Urothelium cell line (cell line): ENCODE results near the gene RDH16.
"Not testable (repeated sequence)": the region's sequence is repeated elsewhere in the genome, so short reads cannot be mapped to it uniquely, and the experiment has no call there.

ENCODE experiments used
- DNase-seq: peaks from one replicate; pipeline ENCODE4 v3.0.0; 2011; ENCODE audit warnings: low spot score, mixed read lengths
- FAIRE-seq: peaks from 2 replicates; lab custom pipeline; 2011; peaks lifted over from hg19 to GRCh38; lab: Jason Lieb, UNC

RDH16 gene

DNA sequence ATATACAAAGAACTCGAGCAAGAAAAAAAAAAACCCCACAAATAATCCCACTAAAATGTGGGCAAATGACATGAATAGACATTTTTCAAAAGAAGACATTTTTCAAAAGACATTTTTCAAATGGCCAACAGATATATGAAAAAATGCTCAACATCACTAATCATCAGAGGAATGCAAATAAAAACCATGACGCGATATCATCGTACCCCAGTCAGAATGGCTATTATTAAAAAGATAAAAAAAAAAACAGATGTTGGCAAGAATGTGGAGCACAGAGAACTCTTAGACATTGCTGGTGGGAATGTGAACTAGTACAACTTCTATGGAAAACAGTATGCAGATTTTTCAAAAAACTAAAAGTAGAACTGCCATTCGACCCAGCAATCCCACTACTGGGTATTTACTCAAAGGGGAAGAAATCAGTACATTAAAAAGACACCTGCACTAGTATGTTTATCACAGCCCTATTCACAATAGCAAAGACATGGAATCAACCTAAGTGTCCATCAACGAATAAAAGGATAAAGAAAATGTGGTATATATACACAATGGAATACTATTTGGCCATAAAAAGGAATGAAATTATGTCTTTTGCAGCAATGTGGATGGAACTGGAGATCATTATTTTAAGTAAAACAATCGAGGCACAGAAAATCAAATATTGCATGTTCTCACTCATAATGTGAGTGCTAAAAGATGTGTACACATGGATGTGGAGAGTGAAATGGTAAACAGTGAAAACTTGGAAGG, 32.6 kb upstream of the RDH16 start:
- FAIRE-seq: no peak
- no peak for DNase-seq

DNA sequence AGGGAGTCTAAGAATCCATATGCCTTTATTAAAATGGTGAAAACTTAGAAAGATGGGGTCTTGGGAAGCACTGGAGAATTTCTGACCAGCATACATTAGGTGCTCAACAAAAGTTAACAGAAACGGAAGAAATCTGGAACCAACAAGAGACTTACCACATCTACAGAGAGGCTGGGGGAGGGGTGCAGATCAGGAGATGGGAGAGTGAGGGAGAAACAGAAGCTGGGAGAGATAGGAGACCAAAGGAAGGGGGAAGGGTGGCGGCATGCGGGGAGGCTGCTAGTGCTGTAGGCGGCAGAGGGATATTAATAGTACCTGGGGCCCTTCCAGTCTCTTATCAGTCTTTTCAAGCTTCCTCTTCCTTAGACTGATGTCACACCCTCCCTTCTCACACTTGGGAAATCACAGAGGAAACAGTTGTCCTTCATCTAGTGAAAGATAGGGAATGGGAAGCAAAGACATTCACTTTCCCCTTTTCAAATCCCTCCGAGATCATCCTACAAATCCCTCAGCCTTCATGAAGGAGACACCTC, 30.9 kb upstream of the RDH16 start:
- DNase-seq (no peak), FAIRE-seq (no peak)

DNA sequence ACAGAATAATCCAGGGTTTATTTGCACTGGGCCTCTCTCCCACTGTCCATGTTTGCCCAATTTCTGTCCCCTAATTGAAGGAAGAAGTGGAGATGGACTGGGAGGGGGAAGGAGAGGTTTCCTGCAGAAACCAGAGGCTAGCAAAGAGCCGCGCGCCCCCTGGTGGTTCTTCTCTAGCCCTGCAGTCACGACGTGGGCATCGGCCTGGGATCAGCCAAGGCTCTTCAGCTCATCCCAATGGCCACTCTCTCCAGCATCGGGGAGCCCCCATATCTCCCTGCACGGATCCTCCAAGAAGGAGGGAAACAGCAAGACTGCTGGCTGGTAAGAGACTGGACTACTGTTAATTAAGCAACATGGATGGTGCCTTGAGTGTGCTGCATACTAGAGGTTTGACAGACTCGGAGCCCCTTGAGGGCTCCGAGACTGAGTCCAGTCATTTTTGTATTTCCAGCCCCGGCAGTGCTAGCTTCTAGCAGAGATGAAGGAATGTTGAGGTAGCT, 30.2 kb upstream of the RDH16 start:
- FAIRE-seq (no peak), DNase-seq (peak; percentile 81)

DNA sequence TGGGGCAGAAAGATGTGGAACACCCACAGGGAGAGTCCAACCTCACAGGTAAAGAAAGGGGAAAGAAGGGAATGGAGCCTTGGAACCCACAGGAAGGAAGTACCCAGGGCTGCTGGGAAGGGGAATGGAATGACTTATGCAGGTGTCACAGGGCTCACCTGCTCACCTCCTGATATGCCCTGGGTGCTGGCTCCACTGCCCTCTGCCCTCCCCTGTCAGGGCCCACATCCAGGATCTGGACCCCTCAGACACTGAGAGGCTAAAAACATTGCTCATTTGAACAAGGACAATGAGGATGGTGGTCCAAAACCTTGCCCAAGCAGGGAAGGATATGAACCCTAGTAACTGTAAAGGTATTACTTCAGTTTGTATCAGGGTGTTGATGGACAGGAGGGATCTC, 29.6 kb upstream of the RDH16 start:
- FAIRE-seq: no peak

DNA sequence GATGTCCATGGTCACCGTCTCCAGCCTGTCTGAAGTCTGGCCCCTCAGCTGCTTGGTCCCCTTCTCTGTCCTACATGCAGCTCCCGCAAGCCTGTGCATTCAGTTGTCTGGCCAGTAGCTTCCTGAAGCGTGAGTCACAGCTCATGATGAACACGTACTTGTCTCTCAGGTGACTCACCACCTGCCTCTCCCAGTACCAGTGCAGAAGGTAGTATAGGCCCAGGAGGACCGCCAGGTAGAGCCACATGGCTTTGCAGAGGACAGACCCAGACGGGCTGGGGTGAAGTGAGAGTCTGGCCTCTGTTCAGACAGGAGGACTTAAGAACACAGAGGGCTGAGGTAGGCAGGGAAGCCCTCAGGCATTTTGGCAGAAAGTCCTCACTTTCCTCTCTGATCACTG, 28.3 kb upstream of the RDH16 start:
- DNase-seq: peak; percentile 79

More for the DNA sequence above, 29.6 kb upstream of the RDH16 start:
- no peak for DNase-seq

DNA sequence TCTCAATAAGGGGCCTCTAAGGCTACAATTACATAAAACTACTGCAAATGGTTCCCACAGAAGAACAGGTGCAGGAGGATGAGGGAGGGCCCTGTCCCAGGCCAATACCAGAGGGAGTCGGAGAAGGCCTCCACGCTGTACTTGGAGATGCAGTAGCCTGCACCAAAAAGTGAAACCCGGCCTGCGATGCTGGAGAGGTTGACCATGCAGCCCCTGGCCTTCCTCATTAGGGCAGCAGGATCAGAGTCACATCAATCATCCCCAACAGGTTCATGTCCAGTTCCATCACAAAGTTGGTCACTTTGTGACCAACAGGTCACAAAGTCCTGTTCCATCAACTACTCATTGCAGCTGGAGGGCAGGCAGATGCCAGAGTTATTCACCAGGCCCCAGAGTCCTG, 26.0 kb upstream of the RDH16 start:
- FAIRE-seq (no peak), DNase-seq (no peak)

More for the DNA sequence above, 28.3 kb upstream of the RDH16 start:
- FAIRE-seq: peak; percentile 42

DNA sequence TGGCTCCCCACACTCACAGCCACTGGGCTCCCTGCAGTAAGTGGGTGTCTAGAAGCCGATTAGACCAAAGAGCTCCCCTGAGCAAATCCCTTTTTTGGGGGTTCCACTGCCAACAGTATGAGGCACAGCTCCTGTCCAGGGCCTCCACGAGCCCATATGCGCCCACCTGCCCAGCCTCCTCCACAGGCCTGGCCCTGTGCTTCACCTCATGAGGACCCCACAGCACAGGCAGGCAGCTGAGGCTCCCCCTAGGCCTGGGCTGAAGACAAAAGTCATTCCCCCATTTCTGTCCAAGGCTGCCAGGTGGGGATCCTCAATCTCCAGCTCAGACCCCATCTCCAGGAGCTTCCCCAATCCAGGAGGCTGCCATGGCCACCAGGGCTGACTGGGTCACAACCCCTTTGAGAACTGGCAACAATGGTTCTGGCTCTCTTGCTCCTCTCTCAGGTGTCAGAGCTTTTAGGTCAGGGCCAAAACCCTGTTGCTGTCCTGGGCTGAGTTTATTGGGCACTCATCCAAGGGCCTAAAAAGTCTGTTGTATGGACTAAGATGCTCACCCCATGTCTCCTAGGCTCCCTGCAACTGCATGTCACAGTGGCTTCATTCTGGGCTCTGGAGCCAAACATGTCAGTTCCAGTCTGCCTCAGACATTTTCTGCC, 25.3 kb upstream of the RDH16 start:
- FAIRE-seq: not testable (repeated sequence)

DNA sequence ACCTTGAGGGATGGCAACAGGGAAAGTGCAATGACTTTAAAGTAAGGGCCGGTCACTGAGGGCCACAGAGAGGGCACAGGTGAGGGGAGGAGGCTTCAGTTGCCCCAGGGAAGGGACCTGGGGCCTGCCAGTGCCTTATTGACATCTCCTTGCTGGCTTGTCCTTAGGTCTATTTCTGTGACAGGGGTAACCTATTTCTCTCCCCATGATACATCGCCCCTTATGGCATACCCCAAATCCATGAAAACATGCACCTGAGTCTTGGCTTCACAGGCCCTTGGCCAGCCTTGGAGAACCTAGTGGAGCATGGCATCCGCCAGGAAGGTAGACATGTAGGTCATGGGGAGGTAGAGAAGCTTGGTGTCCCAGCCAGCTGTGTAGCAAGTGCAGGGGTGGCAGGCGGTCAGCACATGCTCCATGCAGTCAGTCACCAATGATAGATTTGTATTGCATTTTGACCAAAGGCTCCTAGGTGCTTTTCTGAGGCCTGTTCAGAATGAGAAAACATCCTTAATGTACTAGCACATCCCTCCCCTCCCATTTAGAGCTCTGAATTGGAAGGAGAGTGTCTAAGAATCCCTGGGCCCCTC, 23.6 kb upstream of the RDH16 start:
- no peak for FAIRE-seq
- DNase-seq: no peak

More for the DNA sequence above, 25.3 kb upstream of the RDH16 start:
- DNase-seq: not testable (repeated sequence)

DNA sequence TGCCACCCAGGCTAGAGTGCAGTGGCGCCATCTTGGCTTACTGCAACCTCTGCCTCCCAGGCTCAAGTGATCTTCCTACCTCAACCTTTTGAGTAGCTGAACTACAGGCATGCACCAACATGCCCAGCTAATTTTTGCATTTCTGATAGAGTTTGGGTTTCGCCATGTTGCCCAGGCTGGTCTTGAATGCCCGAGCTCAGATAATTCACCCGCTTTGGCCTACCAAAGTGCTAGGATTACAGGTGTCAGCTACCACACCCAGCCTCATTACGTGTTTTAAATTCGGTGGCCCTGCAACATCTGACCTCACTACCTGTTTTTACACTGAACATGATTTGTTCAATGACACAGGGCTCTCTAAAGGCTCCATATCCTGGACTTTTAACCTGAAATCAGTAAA, 22.9 kb upstream of the RDH16 start:
- FAIRE-seq: no peak
- no peak for DNase-seq

DNA sequence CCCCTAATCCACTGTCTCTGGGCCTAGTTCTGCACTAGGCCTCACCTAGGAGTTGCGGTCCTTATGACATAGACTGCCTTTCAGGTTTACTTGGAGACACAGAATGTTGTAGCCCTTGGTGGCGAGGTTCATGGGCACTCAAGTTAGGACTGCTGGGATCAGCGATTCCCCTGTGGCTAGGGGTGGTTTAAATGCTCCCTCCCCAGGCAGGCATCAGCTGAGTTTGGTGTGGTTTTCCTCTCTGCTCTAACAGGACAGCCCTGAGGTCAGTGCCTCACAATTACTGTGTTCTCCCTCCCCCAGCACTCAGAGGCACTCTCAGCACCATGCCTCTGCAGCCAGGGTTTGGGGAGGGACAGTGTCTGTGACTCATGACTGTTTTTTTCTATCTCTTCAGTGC, 22.2 kb upstream of the RDH16 start:
- no peak for DNase-seq
- FAIRE-seq: no peak

DNA sequence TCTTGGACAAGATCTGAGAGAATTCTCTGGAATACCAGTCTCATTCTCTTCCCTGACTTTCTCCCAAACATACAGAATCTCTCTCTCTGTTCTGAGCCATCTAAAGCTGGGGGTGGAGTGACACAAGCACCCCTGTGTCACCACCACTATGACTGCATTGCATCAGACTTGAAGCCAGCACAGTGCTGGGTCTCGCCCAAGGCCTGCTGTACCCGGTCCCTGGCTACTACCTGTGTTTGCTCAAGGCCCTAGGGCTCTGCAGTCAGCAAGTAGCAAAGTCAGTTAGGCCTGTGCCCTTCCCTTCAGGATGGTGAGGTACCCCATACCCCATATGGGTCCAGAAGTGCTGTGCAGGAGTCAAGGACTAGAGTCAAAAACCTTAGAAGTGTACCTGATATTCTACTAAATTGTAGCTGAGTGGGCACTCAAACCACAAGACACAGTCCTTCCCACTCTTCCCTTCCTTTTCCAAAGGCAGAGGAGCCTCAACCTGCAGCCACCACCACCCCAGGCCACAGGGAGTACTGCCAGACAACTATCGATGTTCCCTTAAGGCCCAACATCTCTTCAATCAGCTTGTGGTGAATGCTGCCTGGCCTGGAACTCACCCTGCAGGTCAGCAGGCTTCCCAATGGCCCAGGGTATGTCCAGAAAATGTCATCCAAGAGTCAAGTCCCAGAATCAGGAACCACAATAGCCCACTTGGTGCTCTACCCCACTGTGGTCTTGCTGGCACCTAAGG, 21.2 kb upstream of the RDH16 start:
- FAIRE-seq (no peak), DNase-seq (no peak)

DNA sequence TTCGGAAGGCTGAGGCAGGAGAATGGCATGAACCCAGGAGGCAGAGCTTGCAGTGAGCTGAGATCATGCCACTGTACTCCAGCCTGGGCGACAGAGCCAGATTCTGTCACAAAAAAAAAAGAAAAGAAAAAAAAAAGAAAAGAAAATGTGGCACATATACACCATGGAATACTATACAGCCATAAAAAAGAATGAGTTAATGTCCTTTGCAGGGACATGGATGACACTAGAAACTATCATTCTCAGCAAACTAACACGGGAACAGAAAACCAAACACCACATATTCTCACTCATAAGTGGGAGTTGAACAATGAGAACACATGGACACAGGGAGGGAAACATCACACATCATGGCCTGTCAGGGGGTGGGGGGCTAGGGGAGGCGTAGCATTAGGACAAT, 20.0 kb upstream of the RDH16 start:
- not testable (repeated sequence) for FAIRE-seq, DNase-seq

DNA sequence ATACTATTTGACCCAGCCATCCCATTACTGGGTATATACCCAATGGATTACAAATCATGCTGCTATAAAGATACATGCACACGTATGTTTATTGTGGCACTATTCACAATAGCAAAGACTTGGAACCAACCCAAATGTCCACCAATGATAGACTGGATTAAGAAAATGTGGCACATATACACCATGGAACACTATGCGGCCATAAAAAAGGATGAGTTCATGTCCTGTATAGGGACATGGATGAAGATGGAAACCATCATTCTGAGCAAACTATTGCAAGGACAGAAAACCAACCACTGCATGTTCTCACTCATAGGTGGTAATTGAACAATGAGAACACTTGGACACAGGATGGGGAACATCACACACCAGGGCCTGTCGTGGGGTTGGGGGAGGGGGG, 16.8 kb upstream of the RDH16 start:
- DNase-seq, FAIRE-seq: not testable (repeated sequence)

DNA sequence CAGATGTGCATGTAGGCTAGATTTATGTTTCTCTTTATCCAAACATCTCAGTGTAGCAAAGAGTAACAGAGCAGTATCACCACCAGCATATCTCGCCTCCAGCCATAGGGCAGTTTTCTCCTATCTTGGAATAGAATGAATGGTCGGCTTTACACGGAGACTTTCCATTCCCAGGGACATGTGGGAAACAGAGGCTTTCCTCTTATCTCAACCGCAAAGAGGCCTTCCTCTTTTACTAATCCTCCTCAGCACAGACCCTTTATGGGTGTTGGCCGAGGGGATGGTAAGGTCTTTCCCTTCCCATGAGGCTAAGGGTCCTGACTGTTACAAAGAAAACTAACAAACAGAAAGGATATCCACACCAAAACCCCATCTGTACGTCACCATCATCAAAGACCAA, 11.5 kb upstream of the RDH16 start:
- DNase-seq, FAIRE-seq: not testable (repeated sequence)

DNA sequence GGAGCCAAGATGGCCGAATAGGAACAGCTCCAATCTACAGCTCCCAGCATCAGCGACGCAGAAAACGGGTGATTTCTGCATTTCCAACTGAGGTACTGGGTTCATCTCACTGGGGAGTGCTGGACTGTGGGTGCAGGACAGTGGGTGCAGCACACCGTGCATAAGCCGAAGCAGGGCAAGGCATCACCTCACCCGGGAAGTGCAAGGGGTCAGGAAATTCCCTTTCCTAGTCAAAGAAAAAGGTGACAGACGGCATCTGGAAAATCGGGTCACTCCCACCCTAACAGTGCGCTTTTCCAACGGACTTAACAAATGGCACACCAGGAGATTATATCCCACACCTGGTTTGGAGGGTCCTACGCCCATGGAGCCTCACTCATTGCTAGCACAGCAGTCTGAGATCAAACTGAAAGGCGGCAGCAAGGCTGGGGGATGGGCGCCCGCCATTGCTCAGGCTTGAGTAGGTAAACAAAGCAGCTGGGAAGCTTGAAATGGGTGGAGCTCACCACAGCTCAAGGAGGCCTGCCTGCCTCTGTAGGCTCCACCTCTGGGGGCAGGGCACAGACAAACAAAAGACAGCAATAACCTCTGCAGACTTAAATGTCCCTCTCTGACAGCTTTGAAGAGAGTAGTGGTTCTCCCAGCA, 8.7 kb upstream of the RDH16 start:
- DNase-seq, FAIRE-seq: not testable (repeated sequence)

DNA sequence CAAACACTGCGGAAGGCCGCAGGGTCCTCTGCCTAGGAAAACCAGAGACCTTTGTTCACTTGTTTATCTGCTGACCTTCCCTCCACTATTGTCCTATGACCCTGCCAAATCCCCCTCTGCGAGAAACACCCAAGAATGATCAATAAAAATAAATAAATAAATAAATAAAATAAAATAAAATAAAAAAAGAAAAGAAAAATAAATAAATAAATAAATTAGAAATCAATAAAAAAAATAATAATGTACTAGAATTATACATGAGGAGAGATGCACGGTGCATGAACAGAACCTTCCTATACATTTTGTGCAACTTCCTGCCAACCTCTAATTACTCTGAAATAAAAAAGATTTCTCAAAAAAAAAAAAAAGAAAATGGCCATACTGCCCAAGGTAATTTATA, 7.7 kb upstream of the RDH16 start:
- FAIRE-seq, DNase-seq: not testable (repeated sequence)

DNA sequence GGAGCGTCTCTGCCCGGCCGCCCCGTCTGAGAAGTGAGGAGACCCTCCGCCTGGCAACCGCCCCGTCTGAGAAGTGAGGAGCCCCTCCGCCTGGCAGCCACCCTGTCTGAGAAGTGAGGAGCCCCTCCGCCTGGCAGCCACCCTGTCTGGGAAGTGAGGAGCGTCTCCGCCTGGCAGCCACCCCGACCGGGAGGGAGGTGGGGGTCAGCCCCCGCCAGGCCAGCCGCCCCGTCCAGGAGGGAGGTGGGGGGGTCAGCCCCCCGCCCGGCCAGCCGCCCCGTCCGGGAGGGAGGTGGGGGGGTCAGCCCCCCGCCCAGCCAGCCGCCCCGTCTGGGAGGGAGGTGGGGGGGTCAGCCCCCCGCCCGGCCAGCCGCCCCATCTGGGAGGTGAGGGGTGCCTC, 6.1 kb upstream of the RDH16 start:
- DNase-seq, FAIRE-seq: not testable (repeated sequence)

DNA sequence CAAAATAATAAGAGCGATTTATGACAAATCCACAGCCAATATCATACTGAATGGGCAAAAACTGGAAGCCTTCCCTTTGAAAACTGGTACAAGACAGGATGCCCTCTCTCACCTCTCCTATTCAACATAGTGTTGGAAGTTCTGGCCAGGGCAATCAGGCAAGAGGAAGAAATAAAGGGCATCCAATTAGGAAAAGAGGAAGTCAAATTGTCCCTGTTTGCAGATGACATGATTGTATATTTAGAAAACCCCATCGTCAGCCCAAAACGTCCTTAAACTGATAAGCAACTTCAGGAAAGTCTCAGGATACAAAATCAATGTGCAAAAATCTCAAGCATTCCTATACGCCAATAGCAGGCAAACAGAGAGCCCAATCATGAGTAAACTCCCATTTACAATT, 4.8 kb upstream of the RDH16 start:
- DNase-seq, FAIRE-seq: not testable (repeated sequence)

DNA sequence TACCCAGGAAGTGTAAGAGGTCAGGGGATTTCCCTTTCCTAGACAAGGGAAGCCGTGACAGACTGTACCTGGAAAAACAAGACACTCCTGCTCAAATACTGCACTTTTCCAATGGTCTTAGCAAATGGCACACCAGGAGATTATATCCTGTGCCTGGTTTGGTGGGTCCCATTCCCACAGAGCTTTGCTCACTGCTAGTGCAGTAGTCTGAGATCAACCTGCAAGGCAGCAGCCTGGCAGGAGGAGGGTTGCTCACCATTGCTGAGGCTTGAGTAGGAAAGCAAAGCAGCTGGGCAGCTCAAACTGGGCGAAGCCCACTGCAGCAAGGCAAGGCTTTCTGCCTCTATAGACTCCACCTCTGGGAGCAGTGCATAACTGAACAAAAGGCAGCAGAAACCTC, 1.0 kb upstream of the RDH16 start:
- no peak for DNase-seq
- FAIRE-seq: no peak

DNA sequence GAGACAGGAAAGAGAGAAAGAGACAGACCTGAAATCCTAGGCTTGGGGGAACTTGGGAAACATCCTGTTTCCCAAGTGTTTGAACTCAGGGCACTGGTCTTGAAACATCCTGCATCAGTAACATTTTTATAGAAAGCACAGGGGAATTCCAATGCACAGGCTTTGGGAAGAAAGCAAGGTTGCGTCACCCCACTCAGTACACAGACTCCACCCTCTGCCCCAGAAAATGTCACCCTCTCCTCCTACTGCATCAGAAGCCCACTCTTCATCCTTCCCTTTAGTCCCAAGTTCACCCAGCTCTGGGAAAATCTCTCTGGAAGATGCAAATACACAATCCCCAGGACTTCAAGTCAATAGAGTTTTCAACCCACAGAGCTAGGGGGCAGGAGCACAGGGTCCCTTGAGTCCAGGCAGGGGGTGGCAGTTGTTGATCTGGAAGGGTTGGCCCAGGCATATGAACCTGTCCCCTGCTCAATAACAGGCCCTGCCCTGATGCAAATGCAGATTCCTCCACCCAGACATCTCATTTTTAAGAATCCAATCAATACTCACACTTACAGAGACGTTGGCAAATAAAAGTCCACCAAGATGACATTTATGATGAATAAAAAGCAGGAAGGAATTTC, 1.7 kb downstream of the RDH16 start:
- DNase-seq (peak; percentile 1), FAIRE-seq (no peak)
